GM21825 (cell line): ENCODE measurements around the gene SNRNP200.
"Not testable (repeated sequence)": the region's sequence is repeated elsewhere in the genome, so short reads cannot be mapped to it uniquely, and the experiment has no call there.

Experiments
- ATAC-seq: cut with Tn5 transposase; IDR thresholded peaks from one replicate; pipeline ENCODE4 v1.9.1; 2021; ENCODE audit warnings: mild to moderate bottlenecking, moderate library complexity; ENCODE audit not compliant: unreplicated experiment

The SNRNP200 gene

DNA sequence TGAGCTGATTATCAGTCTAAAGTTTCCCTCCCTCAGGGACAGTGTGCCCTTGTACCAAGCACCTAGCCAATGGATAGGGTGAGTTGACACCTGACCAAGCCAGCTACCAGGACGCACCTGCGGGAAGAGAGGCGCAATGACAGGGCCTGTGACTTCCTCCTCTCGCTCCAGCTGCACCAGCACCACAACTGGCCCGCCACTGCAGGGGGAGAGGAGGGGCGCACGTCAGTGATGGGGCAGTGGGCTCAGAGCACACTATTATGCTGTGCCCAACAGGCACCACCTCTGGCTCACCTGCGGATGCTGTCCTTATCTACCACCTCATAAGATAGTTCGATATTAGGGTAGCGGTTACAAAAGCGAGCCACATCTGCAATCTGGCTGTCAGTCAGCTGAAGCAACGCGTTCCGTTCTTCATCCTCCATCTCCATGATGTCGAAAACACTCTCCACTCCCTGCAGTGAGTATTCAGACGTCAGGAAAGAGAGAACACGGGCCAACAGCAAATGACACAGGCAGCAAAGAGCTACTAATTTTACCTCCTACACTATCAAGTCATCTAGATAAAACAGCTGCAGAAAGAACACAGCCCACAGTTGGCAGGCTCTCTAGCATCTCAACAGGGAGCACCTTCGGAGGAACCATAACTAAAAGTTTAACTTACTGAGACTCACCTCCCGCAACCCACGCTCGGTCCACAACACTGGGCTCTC lies 28.4 kb downstream of the SNRNP200 start:
- no peak for ATAC-seq

DNA sequence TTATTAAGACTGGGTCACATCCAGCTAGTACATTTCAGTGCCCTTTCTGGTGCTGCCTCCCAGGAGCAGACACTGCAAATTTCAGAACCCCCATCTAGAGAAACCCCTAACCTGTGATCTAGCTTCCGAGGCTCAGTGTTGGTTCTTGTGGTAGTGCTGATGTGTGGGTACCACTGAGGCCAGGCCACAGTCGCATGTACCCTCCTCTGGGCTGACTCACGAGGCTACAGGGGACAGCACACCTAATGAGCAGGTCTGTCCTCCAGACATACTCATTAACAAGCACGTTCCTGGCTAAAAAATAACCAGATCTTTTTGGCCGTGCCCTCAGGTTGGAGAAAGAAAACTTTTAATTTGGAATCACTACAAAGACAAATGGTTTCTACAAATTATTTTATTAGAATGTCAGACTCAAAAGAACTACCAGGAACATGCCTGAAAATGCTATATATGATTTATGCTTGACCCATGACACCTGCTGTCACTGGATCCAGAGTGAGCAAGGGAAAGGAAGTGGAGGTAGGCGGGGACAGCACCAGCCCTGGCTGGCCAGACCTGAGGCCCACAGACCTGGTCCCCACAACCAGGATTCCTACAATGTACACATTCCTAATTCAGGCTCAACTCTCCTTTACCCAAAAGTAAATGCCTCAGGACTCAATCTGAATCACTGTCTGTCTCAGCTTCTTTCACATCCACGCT lies 30.8 kb downstream of the SNRNP200 start:
- no peak for ATAC-seq

DNA sequence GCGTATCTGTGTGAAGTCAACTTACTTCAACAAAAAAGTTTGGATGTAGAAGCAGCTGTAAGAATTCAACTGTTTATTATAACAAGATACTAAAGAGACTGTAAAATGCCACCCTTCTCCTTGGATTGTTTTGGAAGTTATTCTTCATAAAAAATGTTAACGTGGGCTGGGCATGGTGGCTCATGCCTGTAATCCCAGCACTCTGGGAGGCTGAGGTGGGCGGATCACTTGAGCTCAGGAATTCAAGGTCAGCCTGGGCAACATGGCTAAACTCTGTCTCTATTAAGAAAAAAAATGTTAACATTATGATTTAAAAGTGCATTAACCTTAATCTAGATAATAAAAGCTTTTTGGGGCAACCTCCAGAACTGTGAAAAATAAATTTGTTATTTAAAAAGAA lies 31.6 kb downstream of the SNRNP200 start:
- no peak for ATAC-seq

DNA sequence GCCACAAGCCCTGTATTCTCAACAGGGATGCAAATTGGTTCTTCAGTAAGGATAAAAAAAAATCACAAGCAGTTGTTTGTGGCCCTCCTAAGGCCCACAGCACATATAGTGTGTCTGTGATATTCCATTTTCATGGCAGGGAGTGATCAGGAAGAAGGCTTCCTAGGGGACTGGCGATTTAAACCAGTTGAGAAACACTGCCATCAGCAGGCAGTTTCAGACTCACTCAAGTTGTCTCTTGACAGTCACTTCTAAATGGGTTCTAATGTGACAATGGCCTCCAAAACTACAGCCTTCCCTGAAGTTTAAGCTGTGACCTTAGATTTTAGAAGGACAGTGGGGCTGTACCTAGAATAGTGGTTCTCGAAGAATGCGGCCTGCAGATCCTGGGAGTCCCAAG lies 33.4 kb downstream of the SNRNP200 start:
- no peak for ATAC-seq

DNA sequence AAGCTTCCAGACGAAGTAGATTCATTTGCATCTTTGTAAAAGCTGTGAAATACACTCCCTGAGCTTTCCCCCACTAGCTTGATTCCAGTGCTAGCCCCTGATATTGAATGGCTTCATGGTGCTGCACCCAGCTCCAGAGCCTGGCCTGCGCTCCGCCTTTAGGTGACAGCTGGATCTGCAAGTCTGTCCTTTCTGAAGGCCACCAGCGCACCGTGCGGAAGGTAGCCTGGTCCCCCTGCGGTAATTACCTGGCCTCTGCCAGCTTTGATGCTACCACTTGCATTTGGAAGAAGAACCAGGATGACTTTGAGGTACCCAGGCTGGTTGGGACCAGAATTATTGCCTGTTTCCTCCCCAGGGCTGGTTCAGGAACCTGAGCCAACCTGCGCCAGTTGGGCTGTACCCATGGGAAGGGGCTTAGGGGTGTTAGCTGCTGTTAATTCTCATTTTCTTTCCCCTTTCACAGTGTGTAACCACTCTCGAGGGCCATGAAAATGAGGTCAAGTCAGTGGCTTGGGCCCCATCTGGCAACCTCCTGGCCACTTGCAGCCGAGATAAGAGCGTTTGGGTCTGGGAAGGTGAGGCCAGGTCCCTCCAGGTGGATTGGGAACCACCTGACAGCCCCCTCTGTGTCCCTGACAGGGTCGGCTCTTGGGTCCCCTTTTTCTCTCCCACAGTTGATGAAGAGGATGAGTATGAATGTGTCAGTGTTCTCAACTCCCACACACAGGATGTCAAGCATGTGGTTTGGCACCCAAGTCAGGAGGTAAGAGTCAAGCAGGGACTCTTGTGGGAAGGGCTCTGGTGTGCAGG lies 38.0 kb downstream of the SNRNP200 start:
- ATAC-seq: no peak

DNA sequence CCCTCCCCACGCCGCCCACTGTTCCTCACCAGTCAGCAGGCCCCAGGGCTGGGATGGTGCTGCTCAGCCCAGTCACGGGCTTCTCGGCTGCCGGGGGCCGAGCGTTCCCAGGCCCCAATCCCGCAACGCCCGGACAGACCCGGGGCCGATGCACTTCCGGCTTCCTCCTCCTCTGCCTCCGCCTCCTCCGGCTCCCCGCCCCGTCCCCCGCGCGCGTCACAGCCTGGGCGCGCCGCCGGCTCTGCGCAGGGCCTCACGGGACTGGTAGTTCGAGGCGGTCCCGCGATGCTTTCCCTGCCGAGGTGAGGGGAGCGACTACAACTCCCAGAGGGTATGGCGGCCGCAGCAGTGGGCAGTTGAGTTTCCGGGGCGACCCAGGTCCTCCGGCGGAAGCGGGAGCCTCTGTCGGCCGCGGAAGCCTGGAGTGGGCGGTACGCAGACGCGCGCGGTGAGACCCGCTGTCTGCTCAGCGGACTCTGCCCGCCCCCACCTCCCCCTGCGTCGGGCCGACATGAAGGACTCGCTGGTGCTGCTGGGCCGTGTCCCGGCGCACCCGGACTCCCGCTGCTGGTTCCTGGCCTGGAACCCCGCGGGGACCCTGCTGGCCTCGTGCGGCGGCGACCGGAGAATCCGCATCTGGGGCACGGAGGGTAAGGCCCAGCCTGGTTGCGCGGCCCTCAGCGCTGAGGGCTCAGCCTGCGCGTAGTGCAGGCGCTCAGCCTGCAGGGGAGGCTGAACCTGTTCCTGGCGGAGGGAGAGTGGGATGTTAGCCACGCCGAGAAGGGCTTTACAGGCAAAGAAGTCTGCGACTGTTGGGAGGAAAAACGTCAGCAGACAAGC lies 39.3 kb downstream of the SNRNP200 start, which contains the start of the genes CIAO1 and TMEM127:
Gene CIAO1, plus strand, starts transcription at position 386 of the 840 bp plus-strand sequence. Its CDS starts 126 bp downstream, at position 512.
Gene TMEM127, minus strand, starts transcription at position 158 of the 840 bp plus-strand sequence. CDS start 616 bp downstream, outside the sequence.
- ATAC-seq: peak; percentile 91

DNA sequence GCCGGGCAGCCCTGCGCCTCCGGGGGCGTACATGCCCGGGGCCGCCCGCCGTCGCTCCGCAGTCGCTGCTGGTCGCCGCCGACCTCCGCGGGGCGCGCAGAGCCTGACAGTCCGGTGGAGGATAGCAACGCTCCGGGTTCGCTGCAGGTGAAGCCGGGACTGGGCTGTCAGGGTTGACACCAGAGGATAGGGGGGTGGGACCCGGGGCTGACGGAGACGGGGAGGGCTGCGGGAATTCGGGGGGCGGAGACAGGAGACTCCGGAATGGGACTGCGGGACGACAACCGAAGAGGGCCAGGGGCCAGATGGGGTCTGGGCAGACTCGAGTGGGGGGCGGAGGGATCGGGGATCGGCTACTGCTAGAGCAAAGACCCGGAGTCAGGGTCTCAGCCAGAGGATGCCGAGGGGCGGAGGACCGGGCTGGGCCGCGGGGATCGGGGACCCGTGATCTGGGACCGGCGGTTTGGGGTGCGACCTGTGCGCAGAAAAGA lies 40.0 kb downstream of the SNRNP200 start:
- ATAC-seq: peak; percentile 17

DNA sequence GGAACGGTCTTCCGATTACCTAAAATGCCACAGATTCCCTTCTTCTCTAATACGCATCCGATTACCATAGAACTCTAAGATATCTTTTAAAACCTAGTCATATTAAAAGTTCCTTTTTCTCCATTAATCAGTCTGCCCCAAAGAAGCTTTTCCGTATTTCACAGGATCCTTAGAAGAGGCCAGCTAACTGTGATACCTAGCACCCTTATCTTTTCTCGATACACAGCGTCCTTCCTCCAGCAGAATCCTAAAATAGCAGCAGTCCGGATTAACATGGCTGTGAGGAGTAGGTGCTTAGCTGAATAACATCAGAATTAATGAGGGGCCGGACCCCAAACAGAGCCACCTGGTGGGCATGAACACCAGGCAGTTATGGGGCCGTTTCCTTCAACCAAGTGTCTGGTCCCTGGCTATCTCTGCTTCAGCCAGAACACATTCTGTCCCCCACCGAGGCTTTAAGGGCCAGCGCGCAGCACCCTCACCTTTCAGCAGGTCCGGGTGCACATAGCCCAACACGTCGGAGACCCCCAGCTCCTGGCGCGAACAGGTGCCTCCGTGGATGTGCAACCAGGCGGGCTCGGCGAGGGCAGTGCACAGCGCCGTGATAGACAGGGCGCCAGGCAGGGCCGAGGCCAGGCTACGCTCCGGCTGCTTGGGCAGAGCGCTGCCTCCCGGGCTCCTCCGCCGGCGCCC lies 40.5 kb downstream of the SNRNP200 start:
- peak; percentile 11 for ATAC-seq

DNA sequence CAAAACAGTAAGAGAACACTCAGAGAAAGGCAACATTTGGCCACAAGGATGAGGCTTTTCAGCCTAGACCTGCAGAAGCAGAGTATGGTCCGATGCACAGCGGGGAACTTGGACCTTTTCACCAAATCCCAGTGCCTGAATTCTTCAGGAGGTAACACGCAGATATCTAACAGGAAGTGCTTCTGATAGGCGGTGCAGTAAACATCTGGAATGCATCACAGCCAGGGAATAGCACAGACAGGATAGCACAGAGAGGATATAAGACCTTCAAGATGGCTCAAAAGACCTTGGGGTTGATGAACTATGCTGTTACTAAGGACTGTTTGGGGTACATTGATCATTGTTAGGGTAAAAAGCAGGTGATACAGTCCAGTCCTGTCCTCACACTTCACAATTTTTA lies 41.3 kb downstream of the SNRNP200 start:
- ATAC-seq: no peak

DNA sequence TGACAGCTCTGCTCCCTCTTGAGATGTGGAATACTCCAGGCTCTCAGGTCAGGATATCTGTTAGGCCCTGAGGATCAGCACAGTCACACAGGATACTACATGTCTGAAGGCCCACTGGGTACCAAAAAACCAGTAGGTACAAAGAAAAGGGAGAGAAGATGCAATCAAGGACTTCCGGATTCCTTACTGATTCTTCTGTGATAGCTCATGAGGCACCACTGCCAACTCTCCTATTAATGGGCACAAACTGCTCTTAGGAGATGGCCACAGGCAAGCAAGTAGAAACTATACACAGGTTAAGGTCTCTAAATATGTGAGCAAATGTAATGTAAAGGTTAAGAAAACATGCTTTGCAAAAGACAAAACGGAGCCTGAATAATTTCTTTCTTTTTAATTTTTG lies 43.0 kb downstream of the SNRNP200 start:
- no peak for ATAC-seq

DNA sequence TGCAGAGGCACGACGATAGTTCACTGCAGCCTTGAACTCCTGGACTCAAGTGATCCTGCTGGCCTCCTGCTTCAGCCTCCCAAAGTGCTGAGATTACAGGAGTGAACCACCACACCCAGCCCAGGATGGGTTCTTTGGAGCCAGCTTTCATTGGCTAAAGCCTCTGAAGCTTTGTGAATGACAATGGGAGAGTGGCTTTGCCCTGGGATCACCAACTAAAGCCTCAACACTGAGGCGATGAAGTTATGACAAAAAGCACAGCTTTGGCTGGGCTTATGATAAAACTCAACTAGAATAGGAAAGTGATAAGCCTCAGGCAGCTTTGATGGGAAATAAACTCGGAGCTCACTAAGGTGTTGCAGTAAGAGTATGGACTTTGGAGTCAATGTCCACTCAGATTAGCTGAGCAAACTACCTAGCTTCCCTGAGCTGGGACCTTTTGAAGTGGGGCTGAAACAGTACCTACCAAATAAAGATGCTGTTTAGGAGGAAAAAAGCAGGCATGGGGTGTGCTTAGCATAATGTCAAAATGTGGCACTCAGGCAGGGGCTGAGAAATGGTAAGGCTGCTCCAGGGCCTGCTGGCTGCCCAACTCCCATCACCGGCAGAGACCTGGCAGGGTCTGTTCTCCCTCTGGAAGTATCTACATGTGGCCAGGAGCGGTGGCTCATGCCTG lies 43.9 kb downstream of the SNRNP200 start:
- ATAC-seq: no peak

DNA sequence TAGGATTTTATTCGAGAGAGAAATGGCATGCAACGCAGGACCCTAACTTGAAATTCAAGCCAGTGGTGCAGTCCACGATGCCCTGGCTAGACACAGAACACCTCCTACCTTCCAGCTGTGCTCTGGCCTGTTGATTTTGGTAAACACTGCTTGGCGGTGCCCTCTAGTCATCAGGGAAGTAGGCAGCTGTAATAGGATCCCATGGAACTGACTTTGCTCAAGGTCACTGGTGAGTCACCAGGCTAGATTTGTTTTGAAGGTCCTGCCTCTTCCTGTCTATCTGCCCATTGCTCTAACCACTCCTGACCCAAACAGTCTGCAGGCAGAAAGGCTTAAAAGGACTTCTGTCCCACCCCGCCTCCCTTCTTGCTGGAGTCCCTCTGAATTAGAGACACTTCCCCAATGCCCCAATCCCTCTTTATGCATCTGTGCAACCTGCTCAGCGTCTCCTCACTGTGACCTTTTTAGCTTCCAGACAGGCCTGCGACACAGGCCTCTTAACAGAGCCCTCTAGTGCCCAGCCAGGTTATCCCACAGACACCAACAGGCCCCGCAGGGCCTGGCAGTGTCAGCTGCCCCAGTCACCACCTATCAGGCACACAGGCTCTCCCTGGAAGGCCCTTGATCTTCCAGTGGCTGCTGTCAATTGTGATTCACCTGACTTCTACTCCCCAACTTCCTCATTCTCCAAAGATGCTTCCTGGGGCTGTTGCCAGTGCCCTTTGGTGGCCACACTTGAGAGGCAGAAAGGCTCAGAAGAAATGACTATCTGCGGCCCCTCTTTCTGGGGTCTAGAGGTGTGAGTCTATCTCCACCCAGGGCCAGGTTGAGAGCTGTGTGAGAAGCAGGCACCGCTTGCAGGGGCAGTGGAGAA lies 44.7 kb downstream of the SNRNP200 start:
- no peak for ATAC-seq

DNA sequence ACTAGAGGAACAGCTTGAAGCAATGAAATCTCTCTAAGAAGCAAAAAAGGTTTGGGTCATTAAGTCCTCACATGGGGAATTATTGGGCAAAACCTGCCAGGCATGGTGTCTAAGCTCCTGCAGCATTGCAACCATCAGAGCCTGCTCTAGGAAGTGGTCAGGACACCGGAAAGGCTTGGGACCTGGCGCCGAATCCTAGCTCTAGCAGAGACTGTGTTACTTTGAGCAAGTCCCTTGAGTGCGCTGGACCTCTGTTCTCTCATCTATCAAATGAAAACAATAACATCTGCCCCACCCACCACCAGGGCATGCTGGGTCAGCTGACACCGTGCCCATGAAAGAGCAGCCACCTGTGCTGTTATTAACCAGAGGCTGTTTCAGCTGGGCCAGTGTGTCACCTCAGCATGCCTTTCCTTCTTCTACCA lies 45.8 kb downstream of the SNRNP200 start:
- ATAC-seq: no peak

DNA sequence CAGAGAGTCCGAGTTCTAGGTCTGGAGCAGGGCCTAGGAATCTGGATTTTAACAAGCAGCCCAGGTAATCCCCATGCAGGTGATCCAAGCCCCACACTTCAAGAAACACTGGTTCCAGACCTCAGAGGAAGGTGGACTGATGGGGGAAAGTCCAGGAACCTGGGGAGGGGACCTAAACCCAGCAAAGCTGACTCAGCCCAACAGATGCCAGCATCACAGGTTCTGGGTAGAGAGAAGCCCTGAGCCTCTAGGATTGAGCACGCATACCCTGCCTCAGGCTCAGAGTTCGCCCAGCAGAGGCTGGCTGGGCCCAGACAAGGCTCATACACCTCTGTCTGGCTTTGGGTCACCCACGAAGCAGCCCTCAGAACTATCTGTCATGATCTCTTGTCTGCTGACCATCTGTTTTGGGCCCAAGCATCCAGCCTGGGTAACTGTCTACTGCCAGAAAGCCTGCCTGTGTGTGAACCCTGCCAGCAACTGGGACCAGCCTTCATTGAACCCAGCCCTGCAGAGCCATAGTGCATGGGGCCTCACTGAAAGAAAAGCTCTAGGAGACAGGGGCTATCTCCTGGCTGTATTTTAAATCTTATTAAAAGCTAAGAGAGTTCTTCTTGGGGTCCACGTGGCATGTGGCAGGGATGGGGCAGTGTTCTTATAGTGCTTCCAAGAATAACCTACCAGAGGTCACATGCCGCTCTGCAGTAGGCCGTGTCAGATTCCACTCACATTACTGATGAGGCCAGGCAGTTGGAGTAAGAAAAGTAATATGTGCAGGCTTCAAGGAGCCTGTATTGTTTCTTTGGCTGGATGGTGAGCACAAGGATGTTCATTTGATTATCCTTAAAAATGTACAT lies 47.0 kb downstream of the SNRNP200 start:
- no peak for ATAC-seq

DNA sequence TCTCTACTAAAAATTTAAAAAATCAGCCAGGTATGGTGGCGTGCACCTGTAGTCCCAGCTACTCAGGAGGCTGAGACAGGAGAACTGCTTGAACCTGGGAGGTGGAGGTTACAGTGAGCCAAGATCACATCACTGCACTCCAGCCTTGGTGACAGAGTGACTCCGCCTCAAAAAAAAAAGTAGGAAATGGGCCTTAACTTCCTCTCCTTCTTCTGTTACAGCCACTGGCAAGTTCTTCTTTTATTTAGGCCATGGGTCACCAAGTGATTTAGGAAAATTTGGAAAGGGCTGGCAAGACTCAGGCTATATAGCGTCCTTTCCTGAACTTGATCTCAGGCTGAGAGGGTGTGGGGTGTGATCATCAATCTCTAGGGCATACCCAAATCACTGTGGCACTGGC lies 47.6 kb downstream of the SNRNP200 start:
- not testable (repeated sequence) for ATAC-seq

DNA sequence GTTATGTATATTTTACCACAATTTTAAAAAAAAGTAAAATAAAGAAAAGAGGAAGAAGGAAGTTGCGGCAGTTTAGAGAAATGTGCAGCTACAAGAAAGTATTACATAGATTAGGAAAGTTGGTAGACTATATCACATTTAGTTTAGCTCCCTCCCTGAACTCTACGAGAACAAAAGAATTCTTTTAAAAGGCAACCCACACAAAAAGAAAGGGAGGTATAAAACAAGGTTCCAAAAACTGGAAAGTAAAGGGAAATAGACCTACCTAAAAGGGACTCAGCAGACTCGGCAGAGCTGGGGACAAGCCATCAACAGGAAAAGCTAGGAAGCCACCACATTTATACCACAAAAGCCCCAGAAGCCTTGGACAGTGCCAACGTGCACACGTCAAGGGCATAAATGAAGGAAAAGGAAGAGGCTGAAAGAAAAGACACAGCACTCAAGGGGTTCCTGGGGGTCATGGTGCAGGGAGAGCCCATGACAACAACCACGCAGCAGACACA lies 48.7 kb downstream of the SNRNP200 start:
- no peak for ATAC-seq

DNA sequence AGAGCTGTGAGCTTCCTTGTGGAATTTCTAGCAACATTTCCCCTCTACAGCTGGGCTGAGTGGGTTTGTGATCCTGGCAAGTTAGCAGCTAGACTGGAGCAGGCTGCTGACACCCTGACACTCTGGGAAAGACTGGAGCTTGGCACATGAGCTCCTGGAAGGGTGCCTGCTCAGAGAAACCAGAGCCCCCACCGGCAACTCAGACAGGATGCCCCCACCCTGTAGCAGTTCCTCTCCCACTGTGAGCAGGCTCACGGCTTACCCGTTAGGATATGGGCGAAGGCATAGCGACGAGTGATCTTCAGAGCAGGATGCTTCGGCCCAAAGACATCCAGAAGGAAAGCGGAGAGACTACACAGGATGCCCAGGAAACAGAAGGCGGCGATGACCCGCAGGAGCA lies 50.8 kb downstream of the SNRNP200 start:
- no peak for ATAC-seq
